SKM-1 treated with dmso at 0.1 percent for 144 hours (cell line): Measurements from ENCODE around the gene MAGI2.

Experiments
- DNase-seq: peaks from one replicate; lab custom pipeline; 2025; ENCODE audit not compliant: unreplicated experiment; lab: John Stamatoyannopoulos, UW

The MAGI2 gene

DNA sequence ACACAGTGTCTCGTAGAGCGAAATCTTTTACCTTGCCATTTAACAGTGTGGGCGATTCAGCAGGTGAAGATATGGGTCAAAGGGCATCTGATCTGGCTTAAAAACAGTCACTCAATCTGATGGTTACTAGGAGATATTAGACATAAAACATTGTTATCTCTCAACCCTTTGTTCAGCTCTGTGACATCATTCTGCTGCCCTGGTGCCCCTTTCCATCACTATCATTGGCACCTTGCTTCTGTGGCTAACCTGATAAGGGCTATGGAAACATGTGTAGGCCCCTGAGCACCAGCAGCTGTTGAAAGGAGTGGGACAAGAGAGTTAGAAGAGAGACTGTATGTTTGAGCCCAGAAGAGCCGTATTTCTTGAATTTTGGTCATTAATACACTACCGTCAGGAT, 1004.6 kb downstream of the MAGI2 start:
- no peak for DNase-seq

GRCh38 chr7:78444267-78444666, 1009.2 kb downstream of the MAGI2 start:
- DNase-seq: peak; percentile 19

- DNase-seq: no peak
These were observed 1009.7 kb downstream of the MAGI2 start for GRCh38 chr7:78443811-78444210.

GRCh38 chr7:78441737-78442136, 1011.7 kb downstream of the MAGI2 start:
- DNase-seq: no peak

- DNase-seq: no peak
These were observed 1015.0 kb downstream of the MAGI2 start for GRCh38 chr7:78438433-78438832.

GRCh38 chr7:78437118-78437517, 1016.3 kb downstream of the MAGI2 start:
- DNase-seq: no peak

DNA sequence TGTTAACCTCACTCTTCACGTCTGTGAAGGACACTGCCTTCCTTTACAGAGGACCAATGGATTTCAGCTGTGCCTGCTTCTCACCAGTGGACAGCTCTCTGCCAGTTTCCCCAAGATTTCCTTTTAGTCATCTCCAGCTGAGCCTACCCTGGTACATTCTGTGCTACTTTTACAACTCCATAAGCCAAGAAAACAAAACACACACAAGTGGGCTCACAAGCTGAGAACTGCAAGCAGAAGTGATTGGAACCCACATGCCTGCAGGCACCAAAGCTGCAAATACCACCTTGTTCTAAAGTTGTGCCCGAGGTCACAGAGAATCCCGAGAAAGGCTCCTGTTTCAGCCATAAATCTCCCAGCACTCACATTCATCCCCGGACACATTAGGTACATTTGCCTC, 1018.1 kb downstream of the MAGI2 start:
- DNase-seq: no peak

- no peak for DNase-seq
These were observed 1019.2 kb downstream of the MAGI2 start for GRCh38 chr7:78434281-78434680.

- no peak for DNase-seq
These were observed 1020.0 kb downstream of the MAGI2 start for GRCh38 chr7:78433421-78433820.

- DNase-seq: no peak
These were observed 1023.6 kb downstream of the MAGI2 start for GRCh38 chr7:78429878-78430277.

DNA sequence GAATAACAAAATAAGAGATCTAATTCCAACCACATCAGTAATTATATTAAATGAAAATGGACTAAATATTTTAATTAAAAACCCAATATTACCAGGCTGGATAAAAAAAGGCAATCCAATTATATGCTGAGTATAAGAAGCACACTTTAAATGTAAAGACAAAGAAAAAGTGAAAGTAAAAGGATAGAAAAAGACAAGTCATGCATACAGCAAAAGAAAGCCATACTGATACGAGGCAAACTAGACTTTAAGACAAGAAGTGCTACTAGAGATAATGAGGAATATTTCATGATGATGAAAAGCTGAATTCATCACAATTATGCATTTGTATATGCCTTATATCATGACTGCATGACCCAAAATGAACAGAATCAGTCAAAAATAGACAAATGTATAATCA, 1026.3 kb downstream of the MAGI2 start:
- DNase-seq: no peak

GRCh38 chr7:78420001-78420400, 1033.5 kb downstream of the MAGI2 start:
- peak; percentile 33 for DNase-seq

- no peak for DNase-seq
These were observed 1036.2 kb downstream of the MAGI2 start for GRCh38 chr7:78417180-78417853.

DNA sequence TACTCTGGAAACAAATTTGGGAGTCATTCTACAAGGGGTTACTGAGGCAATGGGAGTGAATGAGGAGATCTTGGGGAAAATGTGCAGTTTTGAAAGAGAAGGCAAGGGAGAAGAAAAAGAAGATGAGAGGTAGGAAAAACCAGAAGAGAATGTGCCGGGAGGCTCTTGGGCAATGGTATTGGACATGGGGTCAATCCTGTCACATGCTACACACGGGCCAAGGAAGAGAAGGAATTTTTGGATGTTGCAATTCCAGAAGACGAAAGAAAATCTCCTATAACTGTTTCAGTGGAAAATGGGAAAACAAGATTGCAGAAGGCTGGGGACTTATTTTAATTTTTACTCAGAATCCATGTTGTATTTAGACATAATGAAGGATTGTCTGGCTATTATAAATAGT, 1039.9 kb downstream of the MAGI2 start:
- DNase-seq: no peak

DNA sequence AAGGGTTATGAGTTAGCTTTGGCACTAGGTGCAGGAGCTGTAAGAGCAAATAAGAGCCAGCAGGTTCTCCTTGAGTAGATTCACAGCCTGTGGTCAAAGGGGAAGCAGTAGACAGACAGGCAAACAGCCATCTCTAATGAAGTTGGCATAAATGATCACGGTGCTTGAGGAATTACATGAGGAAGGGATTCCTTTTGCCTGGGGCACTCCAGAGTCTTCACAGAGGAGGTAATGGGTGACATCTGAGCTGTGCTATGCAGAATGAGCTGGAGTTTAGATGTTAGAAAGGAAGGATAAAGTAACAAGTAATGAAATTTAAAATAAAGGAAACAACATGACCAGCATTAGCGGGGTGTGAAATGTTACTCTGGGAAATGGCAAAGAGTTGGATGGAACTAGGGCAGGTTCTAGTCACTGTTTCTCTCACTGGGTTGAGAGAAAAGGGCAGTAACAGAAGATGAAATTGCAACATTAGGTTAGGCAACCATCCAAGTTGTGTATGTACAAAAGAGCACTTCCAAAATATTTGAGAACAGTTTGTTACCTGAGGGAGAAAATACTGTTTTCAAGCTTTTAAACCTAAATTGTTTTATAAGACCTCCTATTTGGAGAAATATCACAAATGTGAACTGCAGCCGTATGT, 1041.1 kb downstream of the MAGI2 start:
- DNase-seq: no peak

DNA sequence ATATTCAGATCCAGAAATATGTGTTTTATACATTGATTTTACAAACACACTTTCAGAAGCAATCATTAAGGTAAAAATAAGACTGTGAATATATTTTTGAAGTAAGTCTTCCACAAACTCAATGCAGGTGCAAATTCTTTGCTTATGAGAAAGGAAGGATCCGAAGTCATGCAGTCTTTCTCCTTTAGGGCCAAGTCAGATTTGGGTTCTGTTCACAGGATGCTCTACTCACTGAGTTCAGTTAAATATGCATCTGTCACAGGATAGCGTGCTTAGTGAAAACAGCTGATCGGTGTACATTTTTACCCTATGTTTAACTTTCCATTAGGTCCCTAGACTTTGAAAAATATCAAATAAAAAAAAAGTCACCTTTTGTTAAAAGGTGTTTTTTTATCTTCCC, 1046.4 kb downstream of the MAGI2 start:
- no peak for DNase-seq

- no peak for DNase-seq
These were observed 1046.9 kb downstream of the MAGI2 start for GRCh38 chr7:78406531-78406930.

- DNase-seq: no peak
These were observed 1051.4 kb downstream of the MAGI2 start for GRCh38 chr7:78402096-78402495.

- DNase-seq: no peak
These were observed 1053.4 kb downstream of the MAGI2 start for GRCh38 chr7:78400038-78400437.

DNA sequence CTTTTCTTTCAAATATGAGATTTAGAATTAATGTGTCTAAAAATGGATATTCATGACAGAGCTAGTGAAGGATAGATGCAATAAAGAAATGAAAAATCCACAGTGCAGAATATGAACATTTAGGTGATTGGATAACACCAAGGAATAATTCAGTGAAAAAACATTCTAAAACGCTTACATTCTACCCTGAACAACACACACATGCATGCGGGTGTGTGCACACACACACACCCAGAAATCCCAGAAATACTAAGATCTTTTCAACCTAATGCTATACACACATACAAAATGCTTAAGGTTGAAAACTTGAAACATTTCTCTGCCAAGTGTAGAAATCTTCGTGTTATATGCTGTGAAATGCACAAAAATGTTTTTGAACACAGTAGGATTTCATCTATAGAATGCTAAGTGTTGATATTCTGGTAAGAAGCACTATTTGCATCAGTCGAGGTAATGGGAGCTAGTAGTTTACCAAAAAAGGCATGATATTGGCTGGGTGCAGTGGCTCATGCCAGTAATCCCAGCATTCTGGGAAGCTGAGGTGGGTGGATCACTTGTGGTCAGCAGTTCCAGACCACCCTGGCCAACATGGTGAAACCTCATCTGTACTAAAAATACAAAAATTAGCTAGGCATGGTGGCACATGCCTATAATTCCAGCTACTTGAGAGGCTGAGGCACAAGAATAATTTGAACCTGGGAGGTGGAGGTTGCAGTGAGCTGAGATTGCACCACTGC, 1054.3 kb downstream of the MAGI2 start:
- DNase-seq: no peak

- no peak for DNase-seq
These were observed 1054.9 kb downstream of the MAGI2 start for GRCh38 chr7:78398576-78398975.

- DNase-seq: no peak
These were observed 1055.4 kb downstream of the MAGI2 start for GRCh38 chr7:78398081-78398480.
